ENCODE measurements around the gene ANKRD26. TPM values are rescaled to one million over a fixed set of nuclear protein-coding genes. Genes with fewer than 3 reads are reported as not detected.

Gene ANKRD26
- total and polyA plus RNA-seq, 2 experiments from 2014 or later: 7.9 to 23.1 TPM

DNA sequence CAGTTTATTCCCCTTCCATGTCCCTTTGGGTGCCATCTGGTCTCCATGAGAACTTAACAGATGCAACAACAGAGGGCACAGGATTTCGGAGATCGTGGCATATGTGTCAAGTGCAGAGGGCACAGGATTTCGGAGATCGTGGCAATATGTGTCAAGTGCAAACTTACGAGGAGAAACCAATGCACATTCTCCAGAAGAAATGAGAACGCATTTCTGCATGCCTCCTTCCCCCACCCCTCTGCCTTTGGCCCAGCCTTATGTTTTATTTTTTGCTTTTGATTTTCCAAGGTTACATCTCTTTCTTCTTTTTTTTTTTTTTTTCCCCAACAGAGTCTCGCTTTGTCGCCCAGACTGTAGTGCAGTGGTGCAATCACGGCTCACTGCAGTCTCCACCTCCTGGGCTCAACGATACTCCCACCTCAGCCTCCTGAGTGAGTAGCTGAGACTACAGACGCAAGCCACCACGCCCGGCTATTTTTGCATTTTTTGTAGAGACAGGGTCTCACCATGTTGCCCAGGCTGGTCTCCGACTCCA lies 586 bp upstream of the ANKRD26 start (continued):
- TF ChIP-seq, protein P1, sequence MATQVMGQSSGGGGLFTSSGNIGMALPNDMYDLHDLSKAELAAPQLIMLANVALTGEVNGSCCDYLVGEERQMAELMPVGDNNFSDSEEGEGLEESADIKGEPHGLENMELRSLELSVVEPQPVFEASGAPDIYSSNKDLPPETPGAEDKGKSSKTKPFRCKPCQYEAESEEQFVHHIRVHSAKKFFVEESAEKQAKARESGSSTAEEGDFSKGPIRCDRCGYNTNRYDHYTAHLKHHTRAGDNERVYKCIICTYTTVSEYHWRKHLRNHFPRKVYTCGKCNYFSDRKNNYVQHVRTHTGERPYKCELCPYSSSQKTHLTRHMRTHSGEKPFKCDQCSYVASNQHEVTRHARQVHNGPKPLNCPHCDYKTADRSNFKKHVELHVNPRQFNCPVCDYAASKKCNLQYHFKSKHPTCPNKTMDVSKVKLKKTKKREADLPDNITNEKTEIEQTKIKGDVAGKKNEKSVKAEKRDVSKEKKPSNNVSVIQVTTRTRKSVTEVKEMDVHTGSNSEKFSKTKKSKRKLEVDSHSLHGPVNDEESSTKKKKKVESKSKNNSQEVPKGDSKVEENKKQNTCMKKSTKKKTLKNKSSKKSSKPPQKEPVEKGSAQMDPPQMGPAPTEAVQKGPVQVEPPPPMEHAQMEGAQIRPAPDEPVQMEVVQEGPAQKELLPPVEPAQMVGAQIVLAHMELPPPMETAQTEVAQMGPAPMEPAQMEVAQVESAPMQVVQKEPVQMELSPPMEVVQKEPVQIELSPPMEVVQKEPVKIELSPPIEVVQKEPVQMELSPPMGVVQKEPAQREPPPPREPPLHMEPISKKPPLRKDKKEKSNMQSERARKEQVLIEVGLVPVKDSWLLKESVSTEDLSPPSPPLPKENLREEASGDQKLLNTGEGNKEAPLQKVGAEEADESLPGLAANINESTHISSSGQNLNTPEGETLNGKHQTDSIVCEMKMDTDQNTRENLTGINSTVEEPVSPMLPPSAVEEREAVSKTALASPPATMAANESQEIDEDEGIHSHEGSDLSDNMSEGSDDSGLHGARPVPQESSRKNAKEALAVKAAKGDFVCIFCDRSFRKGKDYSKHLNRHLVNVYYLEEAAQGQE (IDR thresholded peaks at IDR 0.05; ENCODE audit: unreplicated experiment): no peak
- no peak for TF ChIP-seq JUNB (IDR thresholded peaks at IDR 0.05; ENCODE audit: unreplicated experiment)

DNA sequence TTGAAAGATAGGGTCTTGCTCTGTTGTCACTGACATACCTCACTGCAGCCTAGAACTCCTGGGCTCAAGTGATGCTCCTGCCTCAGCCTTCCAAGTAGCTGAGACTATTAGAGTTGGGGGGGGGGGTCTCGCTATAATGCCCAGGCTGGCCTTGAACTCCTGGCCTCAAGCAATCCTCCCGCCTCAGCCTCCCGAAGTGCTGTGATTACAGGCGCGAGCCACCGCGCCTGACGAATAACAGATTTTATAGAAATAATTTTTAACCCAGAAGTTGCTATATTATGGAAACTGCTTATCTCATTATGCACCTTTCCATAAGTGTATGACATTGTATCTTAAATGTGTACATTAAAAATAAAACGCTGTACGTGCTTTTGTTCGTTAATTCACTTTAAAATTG lies 846 bp downstream of the ANKRD26 start:
- peak overlapping the region; percentile 98 for H2AFZ ChIP-seq
- H3K79me2 ChIP-seq (replicated peaks; ENCODE audit: insufficient read depth): peaks cover 15% of the 10 kb centered on the region; the same call in 1 of the 2 replicates
- no peaks in the 10 kb centered on the region for H3K4me1 ChIP-seq (ENCODE audit: insufficient read depth)
- H3K4me2 ChIP-seq: peak overlapping the region; percentile 78
- peak overlapping the region; percentile 94 for H3K4me3 ChIP-seq
- H3K36me3 ChIP-seq (ENCODE audit: insufficient read depth): no peaks in the 10 kb centered on the region
- Mint-ChIP-seq H3K9me3 (no peaks in the 10 kb centered on the region; the same call in 1 of the 3 replicates), H3K27ac (no peak overlapping the region), H3K36me3 (ENCODE audit: low read depth) (peaks cover 2% of the 10 kb centered on the region; the same call in 2 of the 3 replicates), H3K4me1 (peaks cover 5% of the 10 kb centered on the region), H3K27me3 (ENCODE audit: insufficient read depth, low read depth, poor library complexity) (peaks cover 11% of the 10 kb centered on the region), H3K4me3 (peak overlapping the region; percentile 83)
- no peaks in the 10 kb centered on the region for H3K9me2 ChIP-seq (ENCODE audit: insufficient read depth)
- no peak overlapping the region for H3K27ac ChIP-seq (ENCODE audit: low read depth)
- H3F3A ChIP-seq (replicated peaks; ENCODE audit: low read depth): no peaks in the 10 kb centered on the region
- ATAC-seq (no peak), DNase-seq (ENCODE audit: low spot score) (no peak)
- TF ChIP-seq ZNF114 (CRISPR knock-in tag; IDR thresholded peaks at IDR 0.05): no peak
- TF ChIP-seq, protein P2, sequence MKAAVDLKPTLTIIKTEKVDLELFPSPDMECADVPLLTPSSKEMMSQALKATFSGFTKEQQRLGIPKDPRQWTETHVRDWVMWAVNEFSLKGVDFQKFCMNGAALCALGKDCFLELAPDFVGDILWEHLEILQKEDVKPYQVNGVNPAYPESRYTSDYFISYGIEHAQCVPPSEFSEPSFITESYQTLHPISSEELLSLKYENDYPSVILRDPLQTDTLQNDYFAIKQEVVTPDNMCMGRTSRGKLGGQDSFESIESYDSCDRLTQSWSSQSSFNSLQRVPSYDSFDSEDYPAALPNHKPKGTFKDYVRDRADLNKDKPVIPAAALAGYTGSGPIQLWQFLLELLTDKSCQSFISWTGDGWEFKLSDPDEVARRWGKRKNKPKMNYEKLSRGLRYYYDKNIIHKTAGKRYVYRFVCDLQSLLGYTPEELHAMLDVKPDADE (IDR thresholded peaks at IDR 0.05): no peak
- no peak for TF ChIP-seq NANOG (IDR thresholded peaks at IDR 0.05; ENCODE audit: borderline replicate concordance)
- H4K20me1 ChIP-seq (replicated peaks; ENCODE audit: insufficient read depth): 0 out of 2 replicates have a peak, but pooled peaks cover 4% of the 10 kb centered on the region
- no peaks in the 10 kb centered on the region for H3K27me3 ChIP-seq (ENCODE audit: insufficient read depth)

- H2AFZ ChIP-seq: no peak overlapping the region
- H4K20me1 ChIP-seq (replicated peaks; ENCODE audit: insufficient read depth): no peaks in the 10 kb centered on the region
- H3K4me2 ChIP-seq: no peak overlapping the region
- Mint-ChIP-seq H3K4me3 (no peak overlapping the region), H3K4me1 (no peaks in the 10 kb centered on the region), H3K27ac (no peak overlapping the region), H3K36me3 (ENCODE audit: low read depth) (peaks cover 19% of the 10 kb centered on the region; the same call in 2 of the 3 replicates), H3K9me3 (no peaks in the 10 kb centered on the region), H3K27me3 (ENCODE audit: insufficient read depth, low read depth, poor library complexity) (no peaks in the 10 kb centered on the region)
- 0 out of 2 replicates have a peak, but pooled peaks cover 6% of the 10 kb centered on the region for H3K36me3 ChIP-seq (ENCODE audit: insufficient read depth)
- no peaks in the 10 kb centered on the region for H3F3A ChIP-seq (replicated peaks; ENCODE audit: low read depth)
- no peaks in the 10 kb centered on the region for H3K4me1 ChIP-seq (ENCODE audit: insufficient read depth)
- DNase-seq (ENCODE audit: low spot score) (no peak), ATAC-seq (no peak)
- no peak overlapping the region for H3K4me3 ChIP-seq
- no peaks in the 10 kb centered on the region for H3K79me2 ChIP-seq (replicated peaks; ENCODE audit: insufficient read depth)
- H3K27me3 ChIP-seq (ENCODE audit: insufficient read depth): no peaks in the 10 kb centered on the region
- no peaks in the 10 kb centered on the region for H3K9me2 ChIP-seq (ENCODE audit: insufficient read depth)
- no peak overlapping the region for H3K27ac ChIP-seq (ENCODE audit: low read depth)
- TF ChIP-seq, protein P3, sequence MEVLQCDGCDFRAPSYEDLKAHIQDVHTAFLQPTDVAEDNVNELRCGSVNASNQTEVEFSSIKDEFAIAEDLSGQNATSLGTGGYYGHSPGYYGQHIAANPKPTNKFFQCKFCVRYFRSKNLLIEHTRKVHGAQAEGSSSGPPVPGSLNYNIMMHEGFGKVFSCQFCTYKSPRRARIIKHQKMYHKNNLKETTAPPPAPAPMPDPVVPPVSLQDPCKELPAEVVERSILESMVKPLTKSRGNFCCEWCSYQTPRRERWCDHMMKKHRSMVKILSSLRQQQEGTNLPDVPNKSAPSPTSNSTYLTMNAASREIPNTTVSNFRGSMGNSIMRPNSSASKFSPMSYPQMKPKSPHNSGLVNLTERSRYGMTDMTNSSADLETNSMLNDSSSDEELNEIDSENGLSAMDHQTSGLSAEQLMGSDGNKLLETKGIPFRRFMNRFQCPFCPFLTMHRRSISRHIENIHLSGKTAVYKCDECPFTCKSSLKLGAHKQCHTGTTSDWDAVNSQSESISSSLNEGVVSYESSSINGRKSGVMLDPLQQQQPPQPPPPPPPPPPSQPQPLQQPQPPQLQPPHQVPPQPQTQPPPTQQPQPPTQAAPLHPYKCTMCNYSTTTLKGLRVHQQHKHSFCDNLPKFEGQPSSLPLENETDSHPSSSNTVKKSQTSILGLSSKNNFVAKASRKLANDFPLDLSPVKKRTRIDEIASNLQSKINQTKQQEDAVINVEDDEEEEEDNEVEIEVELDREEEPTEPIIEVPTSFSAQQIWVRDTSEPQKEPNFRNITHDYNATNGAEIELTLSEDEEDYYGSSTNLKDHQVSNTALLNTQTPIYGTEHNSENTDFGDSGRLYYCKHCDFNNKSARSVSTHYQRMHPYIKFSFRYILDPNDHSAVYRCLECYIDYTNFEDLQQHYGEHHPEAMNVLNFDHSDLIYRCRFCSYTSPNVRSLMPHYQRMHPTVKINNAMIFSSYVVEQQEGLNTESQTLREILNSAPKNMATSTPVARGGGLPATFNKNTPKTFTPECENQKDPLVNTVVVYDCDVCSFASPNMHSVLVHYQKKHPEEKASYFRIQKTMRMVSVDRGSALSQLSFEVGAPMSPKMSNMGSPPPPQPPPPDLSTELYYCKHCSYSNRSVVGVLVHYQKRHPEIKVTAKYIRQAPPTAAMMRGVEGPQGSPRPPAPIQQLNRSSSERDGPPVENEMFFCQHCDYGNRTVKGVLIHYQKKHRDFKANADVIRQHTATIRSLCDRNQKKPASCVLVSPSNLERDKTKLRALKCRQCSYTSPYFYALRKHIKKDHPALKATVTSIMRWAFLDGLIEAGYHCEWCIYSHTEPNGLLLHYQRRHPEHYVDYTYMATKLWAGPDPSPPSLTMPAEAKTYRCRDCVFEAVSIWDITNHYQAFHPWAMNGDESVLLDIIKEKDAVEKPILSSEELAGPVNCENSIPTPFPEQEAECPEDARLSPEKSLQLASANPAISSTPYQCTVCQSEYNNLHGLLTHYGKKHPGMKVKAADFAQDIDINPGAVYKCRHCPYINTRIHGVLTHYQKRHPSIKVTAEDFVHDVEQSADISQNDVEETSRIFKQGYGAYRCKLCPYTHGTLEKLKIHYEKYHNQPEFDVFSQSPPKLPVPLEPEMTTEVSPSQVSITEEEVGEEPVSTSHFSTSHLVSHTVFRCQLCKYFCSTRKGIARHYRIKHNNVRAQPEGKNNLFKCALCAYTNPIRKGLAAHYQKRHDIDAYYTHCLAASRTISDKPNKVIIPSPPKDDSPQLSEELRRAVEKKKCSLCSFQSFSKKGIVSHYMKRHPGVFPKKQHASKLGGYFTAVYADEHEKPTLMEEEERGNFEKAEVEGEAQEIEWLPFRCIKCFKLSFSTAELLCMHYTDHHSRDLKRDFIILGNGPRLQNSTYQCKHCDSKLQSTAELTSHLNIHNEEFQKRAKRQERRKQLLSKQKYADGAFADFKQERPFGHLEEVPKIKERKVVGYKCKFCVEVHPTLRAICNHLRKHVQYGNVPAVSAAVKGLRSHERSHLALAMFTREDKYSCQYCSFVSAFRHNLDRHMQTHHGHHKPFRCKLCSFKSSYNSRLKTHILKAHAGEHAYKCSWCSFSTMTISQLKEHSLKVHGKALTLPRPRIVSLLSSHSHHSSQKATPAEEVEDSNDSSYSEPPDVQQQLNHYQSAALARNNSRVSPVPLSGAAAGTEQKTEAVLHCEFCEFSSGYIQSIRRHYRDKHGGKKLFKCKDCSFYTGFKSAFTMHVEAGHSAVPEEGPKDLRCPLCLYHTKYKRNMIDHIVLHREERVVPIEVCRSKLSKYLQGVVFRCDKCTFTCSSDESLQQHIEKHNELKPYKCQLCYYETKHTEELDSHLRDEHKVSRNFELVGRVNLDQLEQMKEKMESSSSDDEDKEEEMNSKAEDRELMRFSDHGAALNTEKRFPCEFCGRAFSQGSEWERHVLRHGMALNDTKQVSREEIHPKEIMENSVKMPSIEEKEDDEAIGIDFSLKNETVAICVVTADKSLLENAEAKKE (CRISPR knock-in tag; IDR thresholded peaks at IDR 0.05): no peak
- TF ChIP-seq EZH2 (IDR thresholded peaks at IDR 0.05; ENCODE audit: low read depth, unreplicated experiment): no peak
Observed at GRCh38 chr10:27088119-27089044, 11.9 kb downstream of the ANKRD26 start.

Data from GM23338 (cell line).